BE2C (cell line): Measurements from ENCODE around the gene BAHCC1.

Experiments used
- DNase-seq: peaks from one replicate; pipeline ENCODE4 v3.0.0-alpha.2; 2020
- H3K27me3 ChIP-seq: fragments of 250-450 bp; sonication (Bioruptor Pico); 2 replicates; pipeline ENCODE4 v1.5.1; 2020; ENCODE audit warnings: mild to moderate bottlenecking
- H3K36me3 ChIP-seq: fragments of 250-450 bp; sonication (Bioruptor Pico); 2 replicates; pipeline ENCODE4 v1.5.1; 2020; ENCODE audit warnings: mild to moderate bottlenecking
- H3K4me1 ChIP-seq: fragments of 250-450 bp; sonication (Bioruptor Pico); 2 replicates; pipeline ENCODE4 v1.5.1; 2020
- H3K4me3 ChIP-seq: 2 replicates; pipeline ENCODE4 v1.5.1; 2011; ENCODE audit warnings: low read depth, low read length
- H3K9me3 ChIP-seq: fragments of 250-450 bp; sonication (Bioruptor Pico); 2 replicates; pipeline ENCODE4 v1.5.1; 2020
- CTCF ChIP-seq: IDR thresholded peaks from 2 replicates; pipeline ENCODE4 v1.5.1; 2012; ENCODE audit warnings: mild to moderate bottlenecking, low read depth, low read length

BAHCC1 gene

GRCh38 chr17:81457917-81458555 lies 62.8 kb downstream of the BAHCC1 start:
- H3K4me3 ChIP-seq = no peak overlapping the region
- DNase-seq = no peak
- TF ChIP-seq CTCF = no peak
- peaks cover 3% of the 10 kb centered on the region; the same call in 1 of the 2 replicates for H3K4me1 ChIP-seq
- no peaks in the 10 kb centered on the region for H3K9me3 ChIP-seq
- H3K36me3 ChIP-seq = no peaks in the 10 kb centered on the region; the same call in none of the 2 replicates
- no peaks in the 10 kb centered on the region for H3K27me3 ChIP-seq

- Histone ChIP-seq H3K4me3 (no peak overlapping the region), H3K36me3 (no peaks in the 10 kb centered on the region; the same call in none of the 2 replicates), H3K4me1 (peaks cover 3% of the 10 kb centered on the region; the same call in 1 of the 2 replicates), H3K9me3 (no peaks in the 10 kb centered on the region), H3K27me3 (no peaks in the 10 kb centered on the region)
- no peak for DNase-seq
- no peak for TF ChIP-seq CTCF
These were observed 63.4 kb downstream of the BAHCC1 start for GRCh38 chr17:81458628-81459027.

- Histone ChIP-seq H3K4me1 (peaks cover 3% of the 10 kb centered on the region; the same call in 1 of the 2 replicates), H3K27me3 (no peaks in the 10 kb centered on the region), H3K4me3 (no peak overlapping the region), H3K9me3 (no peaks in the 10 kb centered on the region), H3K36me3 (no peaks in the 10 kb centered on the region; the same call in none of the 2 replicates)
- no peak for DNase-seq
- no peak for TF ChIP-seq CTCF
These were observed 64.0 kb downstream of the BAHCC1 start for GRCh38 chr17:81459224-81459623.

- Histone ChIP-seq H3K4me3 (no peak overlapping the region), H3K4me1 (peaks cover 7% of the 10 kb centered on the region; the same call in 1 of the 2 replicates), H3K36me3 (no peaks in the 10 kb centered on the region; the same call in none of the 2 replicates), H3K27me3 (no peaks in the 10 kb centered on the region), H3K9me3 (no peaks in the 10 kb centered on the region)
- no peak for TF ChIP-seq CTCF
- DNase-seq = no peak
These were observed 64.6 kb downstream of the BAHCC1 start for GRCh38 chr17:81459864-81460263.

GRCh38 chr17:81460856-81461460 lies 65.7 kb downstream of the BAHCC1 start:
- no peak overlapping the region for H3K4me3 ChIP-seq
- no peaks in the 10 kb centered on the region; the same call in none of the 2 replicates for H3K36me3 ChIP-seq
- no peak for DNase-seq
- H3K4me1 ChIP-seq = peaks cover 7% of the 10 kb centered on the region; the same call in 1 of the 2 replicates
- no peaks in the 10 kb centered on the region for H3K9me3 ChIP-seq
- TF ChIP-seq CTCF = no peak
- H3K27me3 ChIP-seq = no peaks in the 10 kb centered on the region
